Mammary microvascular endothelial cell (primary cell): ENCODE measurements around the gene FUT1. TPM values are rescaled to one million over a fixed set of nuclear protein-coding genes. Genes with fewer than 3 reads are reported as not detected.

ENCODE experiments used
- total RNA-seq: library from RNA; depleted of rRNA; stranded (reverse); fragments of >200 nt; gene quantifications from 2 replicates; pipeline ENCODE4 v1.2.3, GENCODE V29; 2015

FUT1 gene
- total RNA-seq = 5.3 and 6.6 TPM in 2 replicates

DNA sequence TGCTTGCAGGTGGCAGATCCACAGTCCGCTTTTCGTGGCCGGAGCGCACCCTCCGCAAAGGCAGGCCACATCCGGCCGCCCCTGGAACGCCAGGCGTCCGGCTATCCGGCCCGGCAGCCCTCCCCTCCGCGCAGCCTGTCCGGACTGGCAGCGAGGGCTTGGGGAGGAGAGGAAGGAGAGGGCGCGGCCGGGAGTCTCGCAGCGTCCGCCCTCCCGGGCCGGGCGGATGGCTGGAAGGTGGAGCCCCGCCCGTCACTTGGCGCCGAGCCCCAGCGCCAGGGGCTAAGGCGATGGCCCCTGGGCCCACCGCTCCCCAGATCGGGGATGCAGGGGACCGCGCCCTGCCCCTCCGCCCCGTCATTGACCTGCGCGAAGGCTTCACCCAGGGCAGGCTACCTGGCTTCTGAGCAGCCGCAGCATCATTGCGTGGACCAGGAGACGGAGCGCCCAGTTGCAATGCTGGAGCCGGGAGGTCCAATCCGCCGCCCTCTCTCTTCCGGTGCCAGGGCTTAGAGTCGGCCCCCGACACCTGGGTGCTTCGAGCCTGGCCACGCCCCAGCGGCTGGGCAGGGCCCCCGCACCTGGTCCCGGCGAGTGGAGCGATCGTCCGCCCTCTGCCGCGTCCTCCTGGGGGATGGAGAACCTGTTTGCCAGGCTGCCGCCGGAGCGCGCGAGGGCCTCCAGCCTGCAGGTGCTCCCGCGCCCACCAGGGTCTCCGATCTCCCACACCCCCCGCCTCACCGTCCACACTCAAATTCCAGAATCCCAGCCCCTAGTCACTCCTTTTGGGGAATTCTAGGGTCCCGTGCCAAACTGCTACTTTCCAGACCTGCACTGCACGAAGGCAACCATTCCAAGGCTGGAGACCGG is at the start of gene FUT1:
TSS of gene FUT1 (minus strand) at position 146 of the 870 bp plus-strand sequence. CDS start 1,360 bp downstream, outside the sequence.

GRCh38 chr19:48755084-48755641 is 2.7 kb upstream of the FUT1 start, which contains the start of gene FGF21:
FGF21 (plus strand) TSS chr19:48755524; CDS start chr19:48756237, 713 bp downstream.

DNA sequence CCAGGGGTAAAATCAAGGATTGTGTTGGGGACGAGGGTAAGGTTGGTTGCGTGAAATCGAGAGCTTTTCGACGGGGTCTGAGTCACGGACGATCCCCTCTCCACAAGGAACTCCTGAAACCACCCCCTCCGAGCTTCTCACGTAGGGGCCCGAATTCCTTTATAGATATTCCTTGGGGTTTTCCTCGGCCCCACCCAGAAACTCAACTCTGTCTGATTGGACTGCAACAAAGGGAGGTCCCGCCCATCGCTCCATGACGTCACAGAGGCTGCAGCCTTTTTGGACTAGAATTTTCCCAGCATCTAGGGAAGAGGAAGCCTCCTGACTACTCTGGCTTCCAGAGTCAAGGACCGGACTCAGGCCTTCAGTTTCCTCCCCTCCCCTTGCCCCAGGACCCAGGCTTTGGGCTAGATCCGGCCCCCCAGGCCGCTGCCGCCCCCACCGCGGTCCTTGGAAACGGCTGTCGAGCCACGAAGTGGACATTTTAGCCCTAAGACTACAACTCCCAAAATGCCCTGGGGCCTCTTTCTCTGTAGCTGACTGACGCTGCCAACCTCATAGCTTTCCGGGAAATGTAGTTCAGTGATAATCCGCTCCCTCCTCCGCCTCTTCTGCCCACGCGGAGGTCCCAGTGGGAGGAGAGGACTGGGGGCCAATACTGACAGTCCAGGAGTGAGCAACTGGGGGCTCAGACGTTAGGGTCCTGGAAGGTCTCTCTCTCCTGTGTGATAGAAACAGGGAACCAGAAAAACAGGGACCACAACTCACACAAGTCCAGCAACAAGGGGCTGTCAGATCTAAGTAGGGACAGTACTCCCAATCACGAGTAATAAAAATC is 5.5 kb downstream of the FUT1 start, which contains the start of gene IZUMO1:
TSS of gene IZUMO1 (minus strand) at position 172 of the 838 bp plus-strand sequence. CDS start 1,050 bp downstream, outside the sequence.

GRCh38 chr19:48740164-48740972 is 12.1 kb downstream of the FUT1 start, which contains the start of gene RASIP1:
RASIP1 (minus strand) TSS chr19:48740610; CDS start chr19:48740282, 328 bp downstream.

GRCh38 chr19:48719263-48720171 is 32.9 kb downstream of the FUT1 start, which contains the start of gene MAMSTR:
MAMSTR (minus strand) TSS chr19:48719725; CDS start chr19:48719031, 694 bp downstream.

Other genes with a start within 250 kb of the FUT1 start
- 0.05 TPM in 1 of 2 replicates, not detected in the other for gene LMTK3, start 240.8 kb downstream of the FUT1 start, total RNA-seq
- gene SULT2B1, start 200.5 kb downstream of the FUT1 start, total RNA-seq = not detected in 2 replicates
- gene SPACA4, start 145.9 kb downstream of the FUT1 start, total RNA-seq = not detected in 2 replicates
- 0.33 TPM in 1 of 2 replicates, not detected in the other for gene FAM83E, start 137.6 kb downstream of the FUT1 start, total RNA-seq
- gene RPL18, start 133.5 kb downstream of the FUT1 start, total RNA-seq = 2,122 and 2,588 TPM in 2 replicates
- gene SPHK2, start 133.1 kb downstream of the FUT1 start, total RNA-seq = 12.4 and 14.3 TPM in 2 replicates
- gene DBP, start 115.3 kb downstream of the FUT1 start, total RNA-seq = 0.13 and 1.8 TPM in 2 replicates
- 0.07 and 0.54 TPM in 2 replicates for gene CA11, start 106.5 kb downstream of the FUT1 start, total RNA-seq
- 0.07 TPM in 1 of 2 replicates, not detected in the other for gene NTN5, start 79.6 kb downstream of the FUT1 start, total RNA-seq
- not detected in 2 replicates for gene FUT2, start 56.7 kb downstream of the FUT1 start, total RNA-seq
- 0.67 and 1.6 TPM in 2 replicates for gene MAMSTR, start 32.9 kb downstream of the FUT1 start, total RNA-seq
- gene RASIP1, start 12.0 kb downstream of the FUT1 start, total RNA-seq = 196 and 205 TPM in 2 replicates
- 0.47 TPM in 1 of 2 replicates, not detected in the other for gene IZUMO1, start 5.7 kb downstream of the FUT1 start, total RNA-seq
- gene FGF21, start 2.9 kb upstream of the FUT1 start, total RNA-seq = not detected in 2 replicates
- gene BCAT2, start 58.4 kb upstream of the FUT1 start, total RNA-seq = 69.9 and 77.6 TPM in 2 replicates
- 12.5 and 13.3 TPM in 2 replicates for gene HSD17B14, start 83.8 kb upstream of the FUT1 start, total RNA-seq
- 0.93 and 0.98 TPM in 2 replicates for gene PLEKHA4, start 116.0 kb upstream of the FUT1 start, total RNA-seq
- gene PPP1R15A, start 119.8 kb upstream of the FUT1 start, total RNA-seq = 77.9 and 85.9 TPM in 2 replicates
- gene TULP2, start 146.1 kb upstream of the FUT1 start, total RNA-seq = not detected in 2 replicates
- gene NUCB1, start 147.7 kb upstream of the FUT1 start, total RNA-seq = 222 and 225 TPM in 2 replicates
- not detected in 2 replicates for gene DHDH, start 181.1 kb upstream of the FUT1 start, total RNA-seq
- gene BAX, start 202.2 kb upstream of the FUT1 start, total RNA-seq = 183 and 190 TPM in 2 replicates
- 3,431 and 3,702 TPM in 2 replicates for gene FTL, start 212.7 kb upstream of the FUT1 start, total RNA-seq
- 34.5 and 35.0 TPM in 2 replicates for gene GYS1, start 240.7 kb upstream of the FUT1 start, total RNA-seq
- 231 and 259 TPM in 2 replicates for gene RUVBL2, start 241.2 kb upstream of the FUT1 start, total RNA-seq